IMR-90 (cell line): ENCODE results near the gene CEACAM3. TPM values are rescaled to one million over a fixed set of nuclear protein-coding genes. Genes with fewer than 3 reads are reported as not detected.

Source experiments
- ATAC-seq: fragments of 200-7000 bp; cut with Tn5 transposase; 2 replicates; pipeline ENCODE4 v1.9.1; 2020; ENCODE audit warnings: low read depth, mild to moderate bottlenecking, moderate library complexity
- BruUV-seq: library from RNA; stranded (reverse); fragments of 400-500 nt; replicated peaks from 2 replicates; lab custom pipeline; 2021; lab: Mats Ljungman, UMichigan
- CTCF ChIA-PET: fragments of 300-600 bp; formaldehyde crosslinking; extraction: SDS; loops from one replicate; lab custom pipeline; 2021; ENCODE audit warnings: antibody characterized with exemption; lab: Yijun Ruan, JAX
- POLR2A ChIA-PET: fragments of 300-600 bp; sonication (Branson Sonifier 250); formaldehyde crosslinking; loops from one replicate; lab custom pipeline; 2022; ENCODE audit warnings: antibody characterized with exemption; ENCODE audit not compliant: unreplicated experiment; lab: Charles Lee
- DNase-seq: peaks from one replicate; pipeline ENCODE4 v3.0.0; 2013
- H2AFZ ChIP-seq: replicated peaks from 2 replicates; pipeline ENCODE3; 2013; ENCODE audit warnings: low read length, mild to moderate bottlenecking; ENCODE audit not compliant: poor library complexity
- H2AK5ac ChIP-seq: 2 replicates; pipeline ENCODE4 v1.6.1; 2013; ENCODE audit warnings: low read depth, low read length, inconsistent platforms
- H2AK9ac ChIP-seq: replicated peaks from 2 replicates; pipeline ENCODE3; 2013; ENCODE audit warnings: mild to moderate bottlenecking, low read depth, low read length, moderate library complexity; ENCODE audit not compliant: poor library complexity
- H2BK120ac ChIP-seq: 2 replicates; pipeline ENCODE4 v1.6.1; 2013; ENCODE audit warnings: low read depth, low read length, inconsistent platforms
- H2BK15ac ChIP-seq: 3 replicates; pipeline ENCODE4 v1.6.1; 2013; ENCODE audit warnings: low read depth, low read length, inconsistent platforms
- H2BK20ac ChIP-seq: 2 replicates; pipeline ENCODE4 v1.6.1; 2013; ENCODE audit warnings: low read depth, mild to moderate bottlenecking, inconsistent platforms, low read length, moderate library complexity
- H2BK5ac ChIP-seq: 2 replicates; pipeline ENCODE4 v1.6.1; 2013; ENCODE audit warnings: mild to moderate bottlenecking, low read depth, low read length, inconsistent platforms; ENCODE audit not compliant: poor library complexity, severe bottlenecking
- H3K14ac ChIP-seq: replicated peaks from 2 replicates; pipeline ENCODE4 v1.6.1; 2013; ENCODE audit warnings: low read depth, low read length, inconsistent platforms
- H3K18ac ChIP-seq: 2 replicates; pipeline ENCODE4 v1.6.1; 2013; ENCODE audit warnings: low read depth, low read length, control low read depth
- H3K23ac ChIP-seq: 2 replicates; pipeline ENCODE4 v1.6.1; 2013; ENCODE audit warnings: low read depth, low read length, inconsistent platforms
- H3K27ac ChIP-seq: 2 replicates; pipeline ENCODE4 v1.5.1; 2013; ENCODE audit warnings: mild to moderate bottlenecking, control low read depth, low read length; ENCODE audit not compliant: insufficient read depth
- H3K27me3 ChIP-seq: 2 replicates; pipeline ENCODE4 v1.6.1; 2013; ENCODE audit warnings: low read length; ENCODE audit not compliant: control insufficient read depth, insufficient read depth
- H3K36me3 ChIP-seq: 2 replicates; pipeline ENCODE4 v1.6.1; 2013; ENCODE audit warnings: low read length, mixed read lengths; ENCODE audit not compliant: control insufficient read depth, insufficient read depth
- H3K4ac ChIP-seq: 2 replicates; pipeline ENCODE4 v1.6.1; 2013; ENCODE audit warnings: low read depth, low read length, inconsistent platforms
- H3K4me1 ChIP-seq: 2 replicates; pipeline ENCODE4 v1.6.1; 2013; ENCODE audit warnings: low read length, mixed read lengths; ENCODE audit not compliant: control insufficient read depth, insufficient read depth
- H3K4me2 ChIP-seq: 2 replicates; pipeline ENCODE4 v1.6.1; 2013; ENCODE audit warnings: low read depth, mild to moderate bottlenecking, control low read depth, low read length, moderate library complexity
- H3K4me3 ChIP-seq: 2 replicates; pipeline ENCODE4 v1.5.1; 2013; ENCODE audit warnings: low read depth, mild to moderate bottlenecking, control low read depth, low read length, moderate library complexity; ENCODE audit not compliant: insufficient read depth
- H3K56ac ChIP-seq: 2 replicates; pipeline ENCODE4 v1.6.1; 2013; ENCODE audit warnings: low read length, inconsistent platforms; ENCODE audit not compliant: insufficient read depth; ENCODE audit errors: extremely low read depth
- H3K79me1 ChIP-seq, 2 experiments: 2 replicates each; pipeline ENCODE4 v1.6.1; 2013; ENCODE audit warnings: low read length in 2 of 2, inconsistent platforms in 1 of 2, low read depth in 1 of 2
- H3K9ac ChIP-seq: 2 replicates; pipeline ENCODE4 v1.6.1; 2013; ENCODE audit warnings: low read depth, low read length, control low read depth
- H3K9me1 ChIP-seq: 2 replicates; pipeline ENCODE4 v1.6.1; 2013; ENCODE audit warnings: low read length, inconsistent platforms; ENCODE audit not compliant: insufficient read depth
- H3K9me3 ChIP-seq: 2 replicates; pipeline ENCODE4 v1.6.1; 2013; ENCODE audit warnings: low read length; ENCODE audit not compliant: control insufficient read depth, insufficient read depth
- H4K20me1 ChIP-seq: 2 replicates; pipeline ENCODE4 v1.6.1; 2013; ENCODE audit warnings: low read length, inconsistent platforms; ENCODE audit not compliant: insufficient read depth
- H4K5ac ChIP-seq: 2 replicates; pipeline ENCODE4 v1.6.1; 2013; ENCODE audit warnings: mild to moderate bottlenecking, low read depth, low read length, control low read depth
- H4K8ac ChIP-seq, 2 experiments: 2 replicates each; pipeline ENCODE4 v1.6.1; 2013; ENCODE audit warnings: low read depth in 2 of 2, low read length in 2 of 2, control low read depth in 1 of 2, inconsistent platforms in 1 of 2
- H4K91ac ChIP-seq: 2 replicates; pipeline ENCODE4 v1.6.1; 2013; ENCODE audit warnings: low read depth, low read length, inconsistent platforms; ENCODE audit not compliant: insufficient read depth
- BHLHE40 ChIP-seq: fragments of 150-350 bp; IDR thresholded peaks from 2 replicates; pipeline ENCODE4 v1.6.1; 2016; ENCODE audit warnings: mild to moderate bottlenecking, low read depth, low read length
- CEBPB ChIP-seq: IDR thresholded peaks from 2 replicates; pipeline ENCODE4 v1.6.1; 2012; ENCODE audit warnings: low read depth, low read length, improper control_type of control experiment
- CHD1 ChIP-seq: IDR thresholded peaks from 2 replicates; pipeline ENCODE4 v1.6.1; 2012; ENCODE audit warnings: low read depth, low read length, improper control_type of control experiment
- FOS ChIP-seq: fragments of 150-350 bp; IDR thresholded peaks from 2 replicates; pipeline ENCODE4 v1.6.1; 2016; ENCODE audit warnings: low read depth, low read length
- MAFK ChIP-seq: IDR thresholded peaks from 2 replicates; pipeline ENCODE4 v1.6.1; 2012; ENCODE audit warnings: low read depth, low read length, improper control_type of control experiment
- MAZ ChIP-seq: IDR thresholded peaks from 2 replicates; pipeline ENCODE4 v1.6.1; 2012; ENCODE audit warnings: low read depth, mild to moderate bottlenecking, low read length, improper control_type of control experiment, moderate library complexity, borderline replicate concordance
- MXI1 ChIP-seq: IDR thresholded peaks from 2 replicates; pipeline ENCODE4 v1.6.1; 2012; ENCODE audit warnings: low read depth, mild to moderate bottlenecking, low read length, moderate library complexity, borderline replicate concordance
- NFE2L2 ChIP-seq: fragments of 150-350 bp; IDR thresholded peaks from 2 replicates; pipeline ENCODE4 v1.6.1; 2016; ENCODE audit warnings: low read depth, mild to moderate bottlenecking, low read length
- POLR2A ChIP-seq: IDR thresholded peaks from 2 replicates; pipeline ENCODE4 v1.6.1; 2012; ENCODE audit warnings: mild to moderate bottlenecking, low read depth, low read length
- RAD21 ChIP-seq: IDR thresholded peaks from 2 replicates; pipeline ENCODE4 v1.6.1; 2012; ENCODE audit warnings: low read length, improper control_type of control experiment
- RCOR1 ChIP-seq: IDR thresholded peaks from 2 replicates; pipeline ENCODE4 v1.6.1; 2012; ENCODE audit warnings: mild to moderate bottlenecking, low read length, improper control_type of control experiment; ENCODE audit not compliant: insufficient replicate concordance
- RFX5 ChIP-seq: IDR thresholded peaks from 2 replicates; pipeline ENCODE4 v1.8.0; 2012; ENCODE audit warnings: low read depth, mild to moderate bottlenecking, low read length, moderate library complexity
- SMC3 ChIP-seq: fragments of 150-350 bp; IDR thresholded peaks from 2 replicates; pipeline ENCODE4 v1.6.1; 2016; ENCODE audit warnings: low read depth, mild to moderate bottlenecking, antibody characterized with exemption, low read length, moderate library complexity
- WGBS, 2 experiments: methylation state at CpG; one replicate each; pipeline versions ENCODE4 v1.1.5 to v1.1.7; 2013; ENCODE audit warnings: missing lambda C conversion rate in 2 of 2; ENCODE audit not compliant: insufficient read length in 1 of 2; ENCODE audit errors: extremely low coverage in 2 of 2; 5-methylcytosine and 5-hydroxymethylcytosine counted together
- dilution Hi-C: fragments of 300-500 bp; cut with HindIII; formaldehyde crosslinking; loops from one replicate; pipeline ENCODE4 v1.14.3; 2018; ENCODE audit warnings: low sequenced_read_pairs; ENCODE audit not compliant: unreplicated experiment
- in situ Hi-C: fragments of 300-500 bp; cut with MboI; formaldehyde crosslinking; loops from 3 replicates; pipeline ENCODE4 v1.14.3; 2019; ENCODE audit warnings: low sequenced_read_pairs, inconsistent platforms, mixed read lengths
- intact Hi-C: fragments of 100-400 bp; cut with micrococcal nuclease; formaldehyde crosslinking; loops from 2 replicates; pipeline ENCODE4 v1.10.0; 2022
- polyA plus RNA-seq, 3 experiments: library from polyadenylated mRNA; depleted of rRNA; stranded (reverse); fragments of >200 nt; gene quantifications; 2 replicates each; pipeline ENCODE4 v1.2.3, GENCODE V29; 2012; ENCODE audit warnings: low replicate concordance in 1 of 3
- total RNA-seq: library from RNA; depleted of rRNA; stranded (reverse); fragments of >200 nt; gene quantifications from 2 replicates; pipeline ENCODE4 v1.2.3, GENCODE V29; 2012
- TF ChIP-seq, protein P1 (sequence below): conservative IDR thresholded peaks from 2 replicates; pipeline ENCODE4 v1.5.1; 2012; ENCODE audit warnings: mild to moderate bottlenecking, low read depth, low read length, improper control_type of control experiment
- TF ChIP-seq, protein P2 (sequence below): fragments of 150-350 bp; IDR thresholded peaks from 2 replicates; pipeline ENCODE4 v1.6.1; 2016; ENCODE audit warnings: low read depth, mild to moderate bottlenecking, low read length, moderate library complexity, borderline replicate concordance
- TF ChIP-seq, protein P3 (sequence below): fragments of 150-350 bp; IDR thresholded peaks from 2 replicates; pipeline ENCODE4 v1.6.1; 2017; ENCODE audit warnings: mild to moderate bottlenecking, antibody characterized with exemption, low read length, low read depth

The CEACAM3 gene
- total and polyA plus RNA-seq, 2 of the 4 experiments (the other 2 are of a cell fraction) = not detected

DNA sequence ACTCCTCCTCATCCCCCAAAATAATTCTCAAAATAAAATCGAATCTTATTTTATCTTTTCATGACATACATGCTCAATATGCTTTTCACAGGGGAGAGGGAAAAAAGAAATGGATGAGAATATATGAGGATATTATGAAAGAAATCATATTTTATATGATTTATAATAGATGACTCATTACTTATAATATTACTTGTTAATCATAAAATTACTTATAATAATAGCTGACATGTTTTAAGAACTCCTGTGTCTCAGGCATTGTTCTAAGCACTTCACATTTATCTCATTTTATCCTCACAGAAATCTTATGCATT lies 3.0 kb upstream of the CEACAM3 start:
- dilution Hi-C loops = no loop called here
- Histone ChIP-seq H3K23ac (no peak overlapping the region), H3K56ac (no peak overlapping the region), H3K79me1 (no peaks in the 10 kb centered on the region), H3K9me3 (no peaks in the 10 kb centered on the region), H3K4me2 (no peak overlapping the region), H3K4me1 (no peaks in the 10 kb centered on the region), H3K9ac (no peak overlapping the region), H3K27ac (no peak overlapping the region), H2BK120ac (no peak overlapping the region), H3K9me1 (no peaks in the 10 kb centered on the region), H2BK15ac (no peak overlapping the region), H3K36me3 (no peaks in the 10 kb centered on the region), H4K8ac (no peak overlapping the region), H4K5ac (no peak overlapping the region), H3K14ac (no peak overlapping the region), H2BK5ac (no peak overlapping the region), H3K4ac (no peak overlapping the region), H2AFZ (no peak overlapping the region), H3K18ac (no peak overlapping the region), H3K27me3 (peaks cover 5% of the 10 kb centered on the region), H4K20me1 (no peaks in the 10 kb centered on the region), H2BK20ac (no peak overlapping the region), H4K91ac (no peak overlapping the region), H2AK9ac (no peak overlapping the region), H2AK5ac (no peak overlapping the region), H3K4me3 (no peak overlapping the region)
- ChIA-PET POLR2A (no interaction called here), CTCF (interaction anchor here (1.2 to 1.9 kb wide), 2 partner anchors 12 to 14 kb away, joined by 5 to 6 read pairs; no protein-coding TSS in a partner anchor)
- DNase-seq (no peak), ATAC-seq (no peak)
- intact Hi-C loops = loop anchor here (10.0 kb wide), 1 partner anchor 161 kb away; the partner anchor contains the start of gene RABAC1
- no peak for TF ChIP-seq FOS
- TF ChIP-seq POLR2A = no peak
- TF ChIP-seq MAZ = no peak
- no peak for TF ChIP-seq RAD21
- no peak for TF ChIP-seq SMC3
- TF ChIP-seq NFE2L2 = no peak
- TF ChIP-seq, protein P1, sequence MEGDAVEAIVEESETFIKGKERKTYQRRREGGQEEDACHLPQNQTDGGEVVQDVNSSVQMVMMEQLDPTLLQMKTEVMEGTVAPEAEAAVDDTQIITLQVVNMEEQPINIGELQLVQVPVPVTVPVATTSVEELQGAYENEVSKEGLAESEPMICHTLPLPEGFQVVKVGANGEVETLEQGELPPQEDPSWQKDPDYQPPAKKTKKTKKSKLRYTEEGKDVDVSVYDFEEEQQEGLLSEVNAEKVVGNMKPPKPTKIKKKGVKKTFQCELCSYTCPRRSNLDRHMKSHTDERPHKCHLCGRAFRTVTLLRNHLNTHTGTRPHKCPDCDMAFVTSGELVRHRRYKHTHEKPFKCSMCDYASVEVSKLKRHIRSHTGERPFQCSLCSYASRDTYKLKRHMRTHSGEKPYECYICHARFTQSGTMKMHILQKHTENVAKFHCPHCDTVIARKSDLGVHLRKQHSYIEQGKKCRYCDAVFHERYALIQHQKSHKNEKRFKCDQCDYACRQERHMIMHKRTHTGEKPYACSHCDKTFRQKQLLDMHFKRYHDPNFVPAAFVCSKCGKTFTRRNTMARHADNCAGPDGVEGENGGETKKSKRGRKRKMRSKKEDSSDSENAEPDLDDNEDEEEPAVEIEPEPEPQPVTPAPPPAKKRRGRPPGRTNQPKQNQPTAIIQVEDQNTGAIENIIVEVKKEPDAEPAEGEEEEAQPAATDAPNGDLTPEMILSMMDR = no peak
- TF ChIP-seq, protein P2, sequence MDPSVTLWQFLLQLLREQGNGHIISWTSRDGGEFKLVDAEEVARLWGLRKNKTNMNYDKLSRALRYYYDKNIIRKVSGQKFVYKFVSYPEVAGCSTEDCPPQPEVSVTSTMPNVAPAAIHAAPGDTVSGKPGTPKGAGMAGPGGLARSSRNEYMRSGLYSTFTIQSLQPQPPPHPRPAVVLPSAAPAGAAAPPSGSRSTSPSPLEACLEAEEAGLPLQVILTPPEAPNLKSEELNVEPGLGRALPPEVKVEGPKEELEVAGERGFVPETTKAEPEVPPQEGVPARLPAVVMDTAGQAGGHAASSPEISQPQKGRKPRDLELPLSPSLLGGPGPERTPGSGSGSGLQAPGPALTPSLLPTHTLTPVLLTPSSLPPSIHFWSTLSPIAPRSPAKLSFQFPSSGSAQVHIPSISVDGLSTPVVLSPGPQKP = no peak
- no peak for TF ChIP-seq BHLHE40
- no peak for TF ChIP-seq MAFK
- no peak for TF ChIP-seq CHD1
- TF ChIP-seq, protein P3, sequence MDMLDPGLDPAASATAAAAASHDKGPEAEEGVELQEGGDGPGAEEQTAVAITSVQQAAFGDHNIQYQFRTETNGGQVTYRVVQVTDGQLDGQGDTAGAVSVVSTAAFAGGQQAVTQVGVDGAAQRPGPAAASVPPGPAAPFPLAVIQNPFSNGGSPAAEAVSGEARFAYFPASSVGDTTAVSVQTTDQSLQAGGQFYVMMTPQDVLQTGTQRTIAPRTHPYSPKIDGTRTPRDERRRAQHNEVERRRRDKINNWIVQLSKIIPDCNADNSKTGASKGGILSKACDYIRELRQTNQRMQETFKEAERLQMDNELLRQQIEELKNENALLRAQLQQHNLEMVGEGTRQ = no peak
- TF ChIP-seq RFX5 = no peak
- no peak for TF ChIP-seq RCOR1
- TF ChIP-seq CEBPB = no peak
- no peak for TF ChIP-seq MXI1
- in situ Hi-C loops = no loop called here
- no TSS peak for BruUV-seq
- no CpG with 5 or more reads among the region's 1 CpG for WGBS, 2 experiments
